Endothelial cell of umbilical vein (primary cell): ENCODE measurements around the gene PPP1R9A. TPM values are rescaled to one million over a fixed set of nuclear protein-coding genes. Genes with fewer than 3 reads are reported as not detected.

Source experiments
- BruUV-seq: library from RNA; stranded (reverse); fragments of 400-500 nt; replicated peaks from 2 replicates; lab custom pipeline; 2021; lab: Mats Ljungman, UMichigan
- CTCF ChIA-PET: fragments of 300-600, 350-600 bp; sonication (Branson Sonifier 250); formaldehyde crosslinking; loops from one replicate; lab custom pipeline; 2021; ENCODE audit warnings: antibody characterized with exemption, inconsistent platforms; lab: Charles Lee
- POLR2A ChIA-PET: fragments of 300-600, 350-600 bp; sonication (Branson Sonifier 250); formaldehyde crosslinking; loops from one replicate; lab custom pipeline; 2021; ENCODE audit warnings: antibody characterized with exemption, inconsistent platforms; lab: Charles Lee
- DNase-seq: peaks from one replicate; pipeline ENCODE4 v3.0.0-alpha.2; 2011; ENCODE audit warnings: low read depth, low spot score
- FAIRE-seq: peaks from 2 replicates; lab custom pipeline; 2011; peaks lifted over from hg19 to GRCh38; lab: Jason Lieb, UNC
- H2AFZ ChIP-seq: 2 replicates; pipeline ENCODE4 v1.6.0; 2012; ENCODE audit warnings: low read depth, low read length, control low read depth, inconsistent platforms
- H3K27ac ChIP-seq: 2 replicates; pipeline ENCODE4 v1.5.1; 2011; ENCODE audit warnings: low read depth, mild to moderate bottlenecking, control low read depth, low read length, moderate library complexity; ENCODE audit not compliant: insufficient read depth
- H3K27me3 ChIP-seq, 2 experiments: 2 replicates each; pipeline versions ENCODE4 v1.6.0 to v1.6.1; 2011; ENCODE audit warnings: low read length in 2 of 2, mixed read lengths in 1 of 2; ENCODE audit not compliant: control insufficient read depth in 2 of 2, insufficient read depth in 2 of 2
- H3K36me3 ChIP-seq, 2 experiments: 2 replicates in 1 of 2; 3 replicates in 1 of 2; pipeline ENCODE4 v1.5.1; 2011; ENCODE audit warnings: low read length in 2 of 2, mild to moderate bottlenecking in 1 of 2, moderate library complexity in 1 of 2; ENCODE audit not compliant: control insufficient read depth in 2 of 2, insufficient read depth in 2 of 2; ENCODE audit errors: extremely low read depth in 1 of 2
- H3K4me1 ChIP-seq: 3 replicates; pipeline ENCODE4 v1.5.1; 2011; ENCODE audit warnings: mild to moderate bottlenecking, low read length; ENCODE audit not compliant: control insufficient read depth, insufficient read depth; ENCODE audit errors: extremely low read depth
- H3K4me2 ChIP-seq: 2 replicates; pipeline ENCODE4 v1.6.1; 2011; ENCODE audit warnings: low read length, control low read depth, mixed read lengths; ENCODE audit not compliant: insufficient read depth
- H3K4me3 ChIP-seq, 3 experiments: fragments of 200-600 bp in 1 of 3; sonication (generic), shearing (Covaris generic) in 1 of 3; replicated peaks in 1 of 3; 2 replicates each; pipeline ENCODE4 v1.5.1; 2011 to 2016; ENCODE audit warnings: control low read depth in 3 of 3, low read length in 3 of 3, mild to moderate bottlenecking in 2 of 3, inconsistent platforms in 1 of 3, low read depth in 1 of 3, moderate library complexity in 1 of 3; ENCODE audit not compliant: insufficient read depth in 1 of 3
- H3K79me2 ChIP-seq: 2 replicates; pipeline ENCODE4 v1.6.0; 2012; ENCODE audit warnings: low read length, inconsistent platforms; ENCODE audit not compliant: control insufficient read depth, insufficient read depth
- H3K9ac ChIP-seq: replicated peaks from 2 replicates; pipeline ENCODE3; 2011; ENCODE audit warnings: low read length, control low read depth; ENCODE audit not compliant: insufficient read depth; ENCODE audit errors: extremely low read depth
- H3K9me1 ChIP-seq: replicated peaks from 3 replicates; pipeline ENCODE4 v1.6.0; 2011; ENCODE audit warnings: mild to moderate bottlenecking, low read length; ENCODE audit not compliant: control insufficient read depth, insufficient read depth; ENCODE audit errors: extremely low read depth
- H3K9me3 ChIP-seq: replicated peaks from 2 replicates; pipeline ENCODE4 v1.5.1; 2012; ENCODE audit warnings: low read length, inconsistent platforms; ENCODE audit not compliant: control insufficient read depth, insufficient read depth
- H4K20me1 ChIP-seq: replicated peaks from 2 replicates; pipeline ENCODE3; 2011; ENCODE audit warnings: mild to moderate bottlenecking, low read length; ENCODE audit not compliant: control insufficient read depth, insufficient read depth; ENCODE audit errors: extremely low read depth
- EZH2 ChIP-seq: IDR thresholded peaks from 2 replicates; pipeline ENCODE4 v1.6.1; 2012; ENCODE audit warnings: borderline replicate concordance, low read depth, mild to moderate bottlenecking, moderate library complexity, low read length, inconsistent platforms; ENCODE audit not compliant: severe bottlenecking
- FOS ChIP-seq: IDR thresholded peaks from 2 replicates; pipeline ENCODE4 v1.6.1; 2011; ENCODE audit warnings: mild to moderate bottlenecking, low read length, moderate library complexity, borderline replicate concordance; ENCODE audit not compliant: insufficient read depth
- GATA2 ChIP-seq: IDR thresholded peaks from 2 replicates; pipeline ENCODE4 v1.7.0; 2011; ENCODE audit warnings: low read depth, mild to moderate bottlenecking, moderate library complexity, mixed read lengths, low read length; ENCODE audit not compliant: insufficient read length, insufficient read depth
- JUN ChIP-seq: IDR thresholded peaks from 2 replicates; pipeline ENCODE4 v1.6.1; 2011; ENCODE audit warnings: borderline replicate concordance, low read depth; ENCODE audit not compliant: insufficient read length, insufficient read depth
- MYC ChIP-seq: IDR thresholded peaks from one replicate; pipeline ENCODE4 v1.6.1; 2011; ENCODE audit warnings: mild to moderate bottlenecking, low read depth, low read length
- POLR2A ChIP-seq: IDR thresholded peaks from 2 replicates; pipeline ENCODE4 v1.6.1; 2012; ENCODE audit warnings: low read depth, mild to moderate bottlenecking, control low read depth, low read length
- POLR2AphosphoS5 ChIP-seq: IDR thresholded peaks from 2 replicates; pipeline ENCODE4 v1.6.1; 2012; ENCODE audit warnings: low read depth, mild to moderate bottlenecking, control low read depth, low read length, moderate library complexity; ENCODE audit not compliant: insufficient read depth
- dilution Hi-C: fragments of 300-500 bp; cut with MboI; formaldehyde crosslinking; loops from one replicate; pipeline ENCODE4 v1.15.0; 2019; ENCODE audit warnings: low sequenced_read_pairs; ENCODE audit not compliant: extremely low pct_ligation_motif_present
- intact Hi-C: fragments of 100-400 bp; cut with micrococcal nuclease; formaldehyde crosslinking; loops from one replicate; pipeline ENCODE4 v1.10.0; 2022
- polyA plus RNA-seq, 4 experiments: library from polyadenylated mRNA; depleted of rRNA in 3 of 4; stranded (reverse) in 3 of 4; unstranded in 1 of 4; fragments of >200 nt; gene quantifications; 2 replicates each; pipeline versions ENCODE4 v1.2.1 to v1.2.3, GENCODE V29; 2011 to 2012; ENCODE audit warnings: missing spikeins in 1 of 4
- total RNA-seq: library from RNA; stranded (reverse); gene quantifications from 2 replicates; pipeline ENCODE4 v1.2.3, GENCODE V29; 2021
- TF ChIP-seq, protein P1 (sequence below): IDR thresholded peaks from 2 replicates; pipeline ENCODE4 v1.6.1; 2011; ENCODE audit not compliant: insufficient read depth, insufficient read length
- TF ChIP-seq, protein P2 (sequence below), 2 donors: IDR thresholded peaks; 1 replicate in 1 of 2; 2 replicates in 1 of 2; pipeline ENCODE4 v1.5.1; 2011; ENCODE audit warnings: low read length in 2 of 2, mild to moderate bottlenecking in 2 of 2, moderate library complexity in 2 of 2, control low read depth in 1 of 2, inconsistent platforms in 1 of 2, low read depth in 1 of 2; ENCODE audit not compliant: insufficient read depth in 1 of 2; ENCODE audit errors: extremely low read depth in 1 of 2

Gene PPP1R9A
- total and polyA plus RNA-seq, 2 donors (not counting 3 experiments of a cell fraction or from before 2014, with no cell fraction given), result 0.50 to 3.0 TPM

DNA sequence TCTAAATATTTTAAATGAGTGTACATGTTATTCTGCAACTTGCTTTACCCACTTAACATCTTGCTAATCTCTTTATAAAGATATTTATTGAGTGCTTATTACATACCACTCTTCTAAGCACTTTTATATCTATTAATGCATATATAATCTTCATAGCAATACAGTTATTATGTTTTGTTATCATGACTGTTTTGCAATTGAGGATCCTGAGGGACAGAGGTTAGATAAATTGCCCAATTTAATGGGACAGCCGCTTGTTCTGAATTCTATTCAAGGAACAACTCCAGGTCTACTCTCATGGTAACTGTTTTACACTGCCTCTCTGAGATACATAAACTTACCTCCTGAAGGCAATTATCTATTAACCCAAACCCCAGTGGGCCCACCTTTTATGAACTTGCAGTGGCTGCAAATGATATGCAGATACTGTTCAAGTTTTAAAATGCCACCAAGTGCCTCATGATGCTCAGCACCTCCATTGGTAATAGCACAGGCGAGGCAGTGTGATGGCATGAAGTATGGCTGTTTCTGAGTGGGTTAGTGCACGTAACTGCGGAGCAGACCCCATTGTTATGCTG, 356.5 kb downstream of the PPP1R9A start:
- TF ChIP-seq FOS (no peak), POLR2AphosphoS5 (no peak), EZH2 (no peak), POLR2A (no peak), GATA2 (no peak), MYC (no peak), JUN (no peak)
- TF ChIP-seq, protein P1, sequence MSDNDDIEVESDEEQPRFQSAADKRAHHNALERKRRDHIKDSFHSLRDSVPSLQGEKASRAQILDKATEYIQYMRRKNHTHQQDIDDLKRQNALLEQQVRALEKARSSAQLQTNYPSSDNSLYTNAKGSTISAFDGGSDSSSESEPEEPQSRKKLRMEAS, result no peak
- TF ChIP-seq, protein P2, sequence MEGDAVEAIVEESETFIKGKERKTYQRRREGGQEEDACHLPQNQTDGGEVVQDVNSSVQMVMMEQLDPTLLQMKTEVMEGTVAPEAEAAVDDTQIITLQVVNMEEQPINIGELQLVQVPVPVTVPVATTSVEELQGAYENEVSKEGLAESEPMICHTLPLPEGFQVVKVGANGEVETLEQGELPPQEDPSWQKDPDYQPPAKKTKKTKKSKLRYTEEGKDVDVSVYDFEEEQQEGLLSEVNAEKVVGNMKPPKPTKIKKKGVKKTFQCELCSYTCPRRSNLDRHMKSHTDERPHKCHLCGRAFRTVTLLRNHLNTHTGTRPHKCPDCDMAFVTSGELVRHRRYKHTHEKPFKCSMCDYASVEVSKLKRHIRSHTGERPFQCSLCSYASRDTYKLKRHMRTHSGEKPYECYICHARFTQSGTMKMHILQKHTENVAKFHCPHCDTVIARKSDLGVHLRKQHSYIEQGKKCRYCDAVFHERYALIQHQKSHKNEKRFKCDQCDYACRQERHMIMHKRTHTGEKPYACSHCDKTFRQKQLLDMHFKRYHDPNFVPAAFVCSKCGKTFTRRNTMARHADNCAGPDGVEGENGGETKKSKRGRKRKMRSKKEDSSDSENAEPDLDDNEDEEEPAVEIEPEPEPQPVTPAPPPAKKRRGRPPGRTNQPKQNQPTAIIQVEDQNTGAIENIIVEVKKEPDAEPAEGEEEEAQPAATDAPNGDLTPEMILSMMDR (IDR thresholded peaks at IDR 0.05; ENCODE audit: extremely low read depth in 1 of 2, insufficient read depth in 1 of 2, low read depth in 1 of 2, low read length in 2 of 2), result no peak
- no peak for FAIRE-seq
- DNase-seq, result no peak
- Histone ChIP-seq H3K4me1 (no peaks in the 10 kb centered on the region), H2AFZ (no peak overlapping the region), H3K79me2 (no peaks in the 10 kb centered on the region), H3K27ac (no peak overlapping the region), H3K4me3 (no peak overlapping the region), H3K9ac (no peak overlapping the region), H3K27me3 (no peaks in the 10 kb centered on the region), H4K20me1 (no peaks in the 10 kb centered on the region), H3K4me2 (no peak overlapping the region), H3K36me3 (no peaks in the 10 kb centered on the region), H3K9me3 (no peaks in the 10 kb centered on the region), H3K9me1 (no peaks in the 10 kb centered on the region)
- ChIA-PET CTCF (interaction anchor here (0.9 kb wide), 1 partner anchor 213 kb away, joined by 3 read pairs; no protein-coding TSS in a partner anchor), POLR2A (no interaction called here)
- dilution Hi-C loops (no loop called here), intact Hi-C loops (no loop called here)
- no TSS peak for BruUV-seq
